Neural cell (in vitro differentiated cells): ENCODE data around the gene ZNF497. TPM values are rescaled to one million over a fixed set of nuclear protein-coding genes. Genes with fewer than 3 reads are reported as not detected.

Source experiments
- H2AFZ ChIP-seq: fragments of 200-600, 300-800 bp; sonication (generic), shearing (Covaris generic); 2 replicates; pipeline ENCODE4 v1.6.0; 2014; ENCODE audit warnings: low read depth, mild to moderate bottlenecking, antibody characterized with exemption, low read length, moderate library complexity
- H3F3A ChIP-seq: fragments of 200-600 bp; shearing (Covaris generic); 2 replicates; pipeline ENCODE4 v1.6.1; 2016; ENCODE audit warnings: mild to moderate bottlenecking, moderate library complexity, mixed read lengths, antibody characterized with exemption, low read length; ENCODE audit not compliant: insufficient read depth, poor library complexity, severe bottlenecking
- H3K27ac ChIP-seq: fragments of 200-600, 300-800 bp; sonication (generic), shearing (Covaris generic); 2 replicates; pipeline ENCODE4 v1.5.1; 2014; ENCODE audit warnings: mild to moderate bottlenecking, low read length, moderate library complexity
- H3K27me3 ChIP-seq: fragments of 300-800, 200-600 bp; sonication (generic), shearing (Covaris generic); 2 replicates; pipeline ENCODE4 v1.6.0; 2014; ENCODE audit warnings: mild to moderate bottlenecking, low read depth, low read length, moderate library complexity; ENCODE audit not compliant: insufficient read depth
- H3K36me3 ChIP-seq: fragments of 300-800, 200-600 bp; sonication (generic), shearing (Covaris generic); 2 replicates; pipeline ENCODE4 v1.5.1; 2014; ENCODE audit warnings: mild to moderate bottlenecking, antibody characterized with exemption, low read length, moderate library complexity; ENCODE audit not compliant: insufficient read depth
- H3K4me2 ChIP-seq: fragments of 300-800, 200-600 bp; sonication (generic), shearing (Covaris generic); 2 replicates; pipeline ENCODE4 v1.6.0; 2014; ENCODE audit warnings: mild to moderate bottlenecking, low read length
- H3K4me3 ChIP-seq: fragments of 300-800, 200-600 bp; sonication (generic), shearing (Covaris generic); 2 replicates; pipeline ENCODE4 v1.5.1; 2014; ENCODE audit warnings: mild to moderate bottlenecking, low read length, moderate library complexity
- H3K79me2 ChIP-seq: fragments of 200-600 bp; shearing (Covaris generic); replicated peaks from 2 replicates; pipeline ENCODE4 v1.6.0; 2014; ENCODE audit warnings: mild to moderate bottlenecking, low read length, moderate library complexity; ENCODE audit not compliant: insufficient read depth
- H3K9ac ChIP-seq: fragments of 300-800, 200-600 bp; sonication (generic), shearing (Covaris generic); 2 replicates; pipeline ENCODE4 v1.6.1; 2016; ENCODE audit warnings: mild to moderate bottlenecking, low read length, mixed read lengths
- H3K9me2 ChIP-seq: fragments of 200-600 bp; shearing (Covaris generic); 2 replicates; pipeline ENCODE4 v1.6.1; 2016; ENCODE audit warnings: mild to moderate bottlenecking, low read length, mixed read lengths; ENCODE audit not compliant: insufficient read depth
- H3K9me3 ChIP-seq: fragments of 200-600, 300-800 bp; sonication (generic), shearing (Covaris generic); 2 replicates; pipeline ENCODE4 v1.6.1; 2016; ENCODE audit warnings: mild to moderate bottlenecking, mixed run types, low read length, moderate library complexity, mixed read lengths
- H4K20me1 ChIP-seq: fragments of 200-600 bp; shearing (Covaris generic); 2 replicates; pipeline ENCODE4 v1.6.1; 2016; ENCODE audit warnings: mild to moderate bottlenecking, mixed run types; ENCODE audit not compliant: insufficient read depth
- EP300 ChIP-seq: fragments of 450-650 bp; conservative IDR thresholded peaks from 2 replicates; pipeline ENCODE4 v1.6.1; 2014; ENCODE audit warnings: antibody characterized with exemption, mild to moderate bottlenecking, moderate library complexity; ENCODE audit not compliant: poor library complexity, severe bottlenecking
- EZH2 ChIP-seq: fragments of 200-600, 300-800 bp; shearing (Covaris generic), sonication (generic); IDR thresholded peaks from 2 replicates; pipeline ENCODE4 v1.6.1; 2014; ENCODE audit warnings: antibody characterized with exemption, low read length, borderline replicate concordance, mild to moderate bottlenecking; ENCODE audit not compliant: insufficient read depth, poor library complexity, severe bottlenecking
- MXI1 ChIP-seq: fragments of 450-650 bp; conservative IDR thresholded peaks from 2 replicates; pipeline ENCODE4 v1.6.1; 2014; ENCODE audit warnings: antibody characterized with exemption, mild to moderate bottlenecking; ENCODE audit not compliant: poor library complexity, severe bottlenecking
- POLR2AphosphoS5 ChIP-seq: IDR thresholded peaks from 2 replicates; pipeline ENCODE4 v1.6.1; 2012
- RAD21 ChIP-seq: fragments of 450-650 bp; conservative IDR thresholded peaks from 2 replicates; pipeline ENCODE4 v1.6.1; 2014; ENCODE audit warnings: antibody characterized with exemption, mild to moderate bottlenecking, moderate library complexity
- SMC3 ChIP-seq: fragments of 450-650 bp; conservative IDR thresholded peaks from 2 replicates; pipeline ENCODE4 v1.6.1; 2014; ENCODE audit warnings: antibody characterized with exemption, mild to moderate bottlenecking, moderate library complexity; ENCODE audit not compliant: poor library complexity
- TAF1 ChIP-seq: IDR thresholded peaks from 2 replicates; pipeline ENCODE4 v1.6.1; 2012; ENCODE audit warnings: low read depth
- polyA plus RNA-seq: library from polyadenylated mRNA; depleted of rRNA; stranded (reverse); fragments of >200 nt; gene quantifications from 2 replicates; pipeline ENCODE4 v1.2.3, GENCODE V29; 2014
- TF ChIP-seq, protein P1 (sequence below): IDR thresholded peaks from 2 replicates; pipeline ENCODE4 v1.6.1; 2012; ENCODE audit warnings: borderline replicate concordance
- TF ChIP-seq, protein P2 (sequence below): fragments of 450-650 bp; IDR thresholded peaks from 2 replicates; pipeline ENCODE4 v1.5.1; 2014; ENCODE audit warnings: antibody characterized with exemption, mild to moderate bottlenecking, moderate library complexity; ENCODE audit not compliant: poor library complexity, severe bottlenecking

ZNF497 gene
- polyA plus RNA-seq, 1 donor from 2014 or later: 13.7 TPM

DNA sequence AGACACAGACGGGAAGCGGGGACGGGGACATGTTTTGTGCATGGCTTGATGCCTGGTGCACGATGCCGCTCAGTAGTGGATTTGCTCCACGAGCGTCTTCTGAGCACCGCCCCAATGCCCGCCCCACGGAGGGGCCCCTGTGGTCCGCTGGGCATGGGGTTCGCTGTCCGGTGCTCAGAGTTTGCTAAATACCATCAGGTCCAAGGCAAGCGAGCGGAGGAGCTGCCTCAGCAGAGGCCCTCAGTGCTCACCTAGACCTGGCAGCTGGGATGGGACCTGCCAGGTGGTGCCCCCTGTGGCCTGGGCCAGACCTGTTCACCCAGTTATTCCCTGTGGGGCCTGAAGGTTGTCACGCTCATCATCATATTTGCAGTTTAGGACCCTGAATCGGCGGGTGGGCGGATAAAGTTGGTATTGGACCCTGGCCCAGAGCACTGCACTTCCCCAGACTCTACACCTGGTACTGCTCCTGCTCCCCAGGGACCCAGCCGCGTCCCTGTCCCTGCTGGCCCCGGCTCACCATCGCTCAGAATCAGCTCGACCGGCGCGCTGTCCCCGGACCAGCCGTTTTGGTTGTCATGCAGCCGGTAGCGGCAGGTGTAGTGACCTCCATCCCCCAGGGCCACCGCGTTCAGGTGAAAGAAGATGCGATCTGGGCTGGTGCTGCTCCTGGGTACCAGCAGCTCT is 11.5 kb downstream of the ZNF497 start:
- H3K36me3 ChIP-seq: no peaks in the 10 kb centered on the region
- H3K9me3 ChIP-seq: no peaks in the 10 kb centered on the region
- H3K9ac ChIP-seq: no peak overlapping the region
- H3K27ac ChIP-seq: no peak overlapping the region
- TF ChIP-seq MXI1 (no peak), EP300 (no peak), RAD21 (no peak), EZH2 (no peak), SMC3 (no peak), POLR2AphosphoS5 (no peak), TAF1 (no peak)
- TF ChIP-seq, protein P1, sequence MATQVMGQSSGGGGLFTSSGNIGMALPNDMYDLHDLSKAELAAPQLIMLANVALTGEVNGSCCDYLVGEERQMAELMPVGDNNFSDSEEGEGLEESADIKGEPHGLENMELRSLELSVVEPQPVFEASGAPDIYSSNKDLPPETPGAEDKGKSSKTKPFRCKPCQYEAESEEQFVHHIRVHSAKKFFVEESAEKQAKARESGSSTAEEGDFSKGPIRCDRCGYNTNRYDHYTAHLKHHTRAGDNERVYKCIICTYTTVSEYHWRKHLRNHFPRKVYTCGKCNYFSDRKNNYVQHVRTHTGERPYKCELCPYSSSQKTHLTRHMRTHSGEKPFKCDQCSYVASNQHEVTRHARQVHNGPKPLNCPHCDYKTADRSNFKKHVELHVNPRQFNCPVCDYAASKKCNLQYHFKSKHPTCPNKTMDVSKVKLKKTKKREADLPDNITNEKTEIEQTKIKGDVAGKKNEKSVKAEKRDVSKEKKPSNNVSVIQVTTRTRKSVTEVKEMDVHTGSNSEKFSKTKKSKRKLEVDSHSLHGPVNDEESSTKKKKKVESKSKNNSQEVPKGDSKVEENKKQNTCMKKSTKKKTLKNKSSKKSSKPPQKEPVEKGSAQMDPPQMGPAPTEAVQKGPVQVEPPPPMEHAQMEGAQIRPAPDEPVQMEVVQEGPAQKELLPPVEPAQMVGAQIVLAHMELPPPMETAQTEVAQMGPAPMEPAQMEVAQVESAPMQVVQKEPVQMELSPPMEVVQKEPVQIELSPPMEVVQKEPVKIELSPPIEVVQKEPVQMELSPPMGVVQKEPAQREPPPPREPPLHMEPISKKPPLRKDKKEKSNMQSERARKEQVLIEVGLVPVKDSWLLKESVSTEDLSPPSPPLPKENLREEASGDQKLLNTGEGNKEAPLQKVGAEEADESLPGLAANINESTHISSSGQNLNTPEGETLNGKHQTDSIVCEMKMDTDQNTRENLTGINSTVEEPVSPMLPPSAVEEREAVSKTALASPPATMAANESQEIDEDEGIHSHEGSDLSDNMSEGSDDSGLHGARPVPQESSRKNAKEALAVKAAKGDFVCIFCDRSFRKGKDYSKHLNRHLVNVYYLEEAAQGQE: no peak
- TF ChIP-seq, protein P2, sequence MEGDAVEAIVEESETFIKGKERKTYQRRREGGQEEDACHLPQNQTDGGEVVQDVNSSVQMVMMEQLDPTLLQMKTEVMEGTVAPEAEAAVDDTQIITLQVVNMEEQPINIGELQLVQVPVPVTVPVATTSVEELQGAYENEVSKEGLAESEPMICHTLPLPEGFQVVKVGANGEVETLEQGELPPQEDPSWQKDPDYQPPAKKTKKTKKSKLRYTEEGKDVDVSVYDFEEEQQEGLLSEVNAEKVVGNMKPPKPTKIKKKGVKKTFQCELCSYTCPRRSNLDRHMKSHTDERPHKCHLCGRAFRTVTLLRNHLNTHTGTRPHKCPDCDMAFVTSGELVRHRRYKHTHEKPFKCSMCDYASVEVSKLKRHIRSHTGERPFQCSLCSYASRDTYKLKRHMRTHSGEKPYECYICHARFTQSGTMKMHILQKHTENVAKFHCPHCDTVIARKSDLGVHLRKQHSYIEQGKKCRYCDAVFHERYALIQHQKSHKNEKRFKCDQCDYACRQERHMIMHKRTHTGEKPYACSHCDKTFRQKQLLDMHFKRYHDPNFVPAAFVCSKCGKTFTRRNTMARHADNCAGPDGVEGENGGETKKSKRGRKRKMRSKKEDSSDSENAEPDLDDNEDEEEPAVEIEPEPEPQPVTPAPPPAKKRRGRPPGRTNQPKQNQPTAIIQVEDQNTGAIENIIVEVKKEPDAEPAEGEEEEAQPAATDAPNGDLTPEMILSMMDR: no peak
- H4K20me1 ChIP-seq: no peaks in the 10 kb centered on the region
- H3K4me3 ChIP-seq: no peak overlapping the region
- H3K9me2 ChIP-seq: no peaks in the 10 kb centered on the region
- no peak overlapping the region for H3K4me2 ChIP-seq
- H2AFZ ChIP-seq: no peak overlapping the region
- no peaks in the 10 kb centered on the region for H3K27me3 ChIP-seq
- H3K79me2 ChIP-seq: peaks cover 5% of the 10 kb centered on the region
- no peaks in the 10 kb centered on the region for H3F3A ChIP-seq

DNA sequence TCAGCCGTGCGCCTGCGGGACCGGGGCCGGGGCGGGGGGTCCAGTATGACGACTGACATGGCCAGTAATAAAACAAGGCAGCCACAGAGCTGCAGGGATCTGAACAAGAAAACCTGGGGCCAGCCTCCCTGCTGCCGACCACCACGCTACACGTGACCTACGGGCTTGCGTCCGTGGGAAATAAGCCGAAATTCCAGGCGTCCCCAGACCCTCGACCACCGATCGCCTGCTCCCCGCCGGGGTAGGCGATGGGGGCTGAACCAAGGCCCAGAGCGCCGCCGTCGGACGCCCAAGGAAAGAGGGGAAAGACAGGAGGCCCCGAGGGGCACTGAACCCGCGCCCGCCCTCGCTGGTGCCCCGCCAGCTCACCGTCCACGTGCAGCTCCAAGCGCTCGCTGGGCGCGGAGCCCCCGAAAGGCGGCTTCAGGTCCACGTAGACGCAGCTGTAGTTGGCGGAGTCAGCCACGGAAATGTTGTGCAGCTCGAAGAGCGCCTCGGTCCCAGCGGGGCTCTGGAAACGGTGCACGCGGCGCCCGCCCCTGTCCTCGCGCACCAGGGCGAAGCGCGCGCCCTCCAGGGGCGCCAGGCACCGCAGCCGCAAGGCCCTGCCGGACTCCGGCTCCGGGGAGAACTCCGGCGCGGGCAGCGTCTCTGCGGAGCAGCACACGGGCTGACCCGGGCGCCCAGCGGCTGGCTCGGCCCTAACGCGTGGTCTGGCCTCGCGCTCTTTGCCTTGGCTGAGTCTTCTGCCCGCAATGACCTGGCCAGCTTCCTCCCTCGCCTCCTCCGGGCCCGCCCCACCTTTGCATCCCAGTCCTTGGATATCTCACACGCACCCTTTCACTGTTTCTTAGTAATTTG is 12.3 kb downstream of the ZNF497 start:
- Histone ChIP-seq H3K9me2 (no peaks in the 10 kb centered on the region), H4K20me1 (no peaks in the 10 kb centered on the region), H3K9me3 (no peaks in the 10 kb centered on the region), H3K9ac (no peak overlapping the region), H3K4me2 (no peak overlapping the region), H3K79me2 (peaks cover 5% of the 10 kb centered on the region), H2AFZ (no peak overlapping the region), H3K4me3 (no peak overlapping the region), H3F3A (no peaks in the 10 kb centered on the region), H3K27ac (no peak overlapping the region), H3K27me3 (no peaks in the 10 kb centered on the region), H3K36me3 (no peaks in the 10 kb centered on the region)
- no peak for TF ChIP-seq POLR2AphosphoS5
- TF ChIP-seq, protein P2: no peak
- TF ChIP-seq, protein P1: no peak
- no peak for TF ChIP-seq EP300
- TF ChIP-seq EZH2: no peak
- no peak for TF ChIP-seq RAD21
- no peak for TF ChIP-seq TAF1
- no peak for TF ChIP-seq SMC3
- no peak for TF ChIP-seq MXI1
